Left lung (tissue), 10 donors: ENCODE results near the gene ZC3H12A. TPM values are rescaled to one million over a fixed set of nuclear protein-coding genes. Genes with fewer than 3 reads are reported as not detected.

Experiments
- ATAC-seq: fragments of 200-7000 bp; cut with Tn5 transposase; one replicate; pipeline ENCODE4 v1.9.1; 2020; ENCODE audit warnings: moderate library complexity
- DNase-seq, 4 donors: peaks; one replicate each; pipeline ENCODE4 v3.0.0-alpha.2; 2013 to 2020
- H3K27ac ChIP-seq, 2 donors: fragments of 200-600 bp; sonication (generic) in 1 of 2; one replicate each; pipeline versions ENCODE4 v1.5.0 to v1.8.0; 2020 to 2021
- H3K27me3 ChIP-seq, 2 donors: fragments of 200-600 bp; sonication (generic) in 1 of 2; one replicate each; pipeline versions ENCODE4 v1.5.0 to v1.8.0; 2020 to 2021
- H3K36me3 ChIP-seq, 2 donors: fragments of 200-600 bp; sonication (generic) in 1 of 2; one replicate each; pipeline versions ENCODE4 v1.5.0 to v1.8.0; 2020 to 2021
- H3K4me1 ChIP-seq, 2 donors: fragments of 200-600 bp; one replicate each; pipeline ENCODE4 v1.8.0; 2021
- H3K4me3 ChIP-seq, 2 donors: fragments of 200-600 bp; sonication (generic) in 1 of 2; one replicate each; pipeline versions ENCODE4 v1.5.0 to v1.8.0; 2020 to 2021; ENCODE audit warnings: mild to moderate bottlenecking in 1 of 2
- H3K9me3 ChIP-seq, 2 donors: fragments of 200-600 bp; sonication (generic) in 1 of 2; one replicate each; pipeline versions ENCODE4 v1.5.0 to v1.8.0; 2020 to 2021
- intact Hi-C, 2 donors: fragments of 100-400 bp; cut with DNase I; formaldehyde crosslinking; loops; one replicate each; pipeline versions ENCODE4 v1.11.2 to v1.14.2; 2022
- polyA plus RNA-seq, 6 donors: library from polyadenylated mRNA; unstranded; fragments of 120-200 nt; gene quantifications; one replicate each; pipeline ENCODE4 v1.2.1, GENCODE V29; 2013; ENCODE audit not compliant: insufficient read length in 6 of 6
- total RNA-seq, 2 donors: library from RNA; stranded (reverse); fragmentation: NEBNext Ultra II Directional; extraction: Animal tissue kit (Norgen Biotek cat#: 25700); gene quantifications; one replicate each; pipeline ENCODE4 v1.2.1, GENCODE V29; 2021
- TF ChIP-seq, protein P1 (sequence below), 2 donors: fragments of 200-600 bp; sonication (generic) in 1 of 2; IDR thresholded peaks; one replicate each; pipeline versions ENCODE4 v1.5.0 to v1.8.0; 2021; ENCODE audit warnings: antibody characterized with exemption in 2 of 2
- donor health status: DM: no; HTN: yes; CAD: no.
- donor health status: DM: no; HTN: no; CAD: no.

Gene ZC3H12A
- total and polyA plus RNA-seq, 8 donors: 1.1 to 28.0 (median 2.3) TPM

DNA sequence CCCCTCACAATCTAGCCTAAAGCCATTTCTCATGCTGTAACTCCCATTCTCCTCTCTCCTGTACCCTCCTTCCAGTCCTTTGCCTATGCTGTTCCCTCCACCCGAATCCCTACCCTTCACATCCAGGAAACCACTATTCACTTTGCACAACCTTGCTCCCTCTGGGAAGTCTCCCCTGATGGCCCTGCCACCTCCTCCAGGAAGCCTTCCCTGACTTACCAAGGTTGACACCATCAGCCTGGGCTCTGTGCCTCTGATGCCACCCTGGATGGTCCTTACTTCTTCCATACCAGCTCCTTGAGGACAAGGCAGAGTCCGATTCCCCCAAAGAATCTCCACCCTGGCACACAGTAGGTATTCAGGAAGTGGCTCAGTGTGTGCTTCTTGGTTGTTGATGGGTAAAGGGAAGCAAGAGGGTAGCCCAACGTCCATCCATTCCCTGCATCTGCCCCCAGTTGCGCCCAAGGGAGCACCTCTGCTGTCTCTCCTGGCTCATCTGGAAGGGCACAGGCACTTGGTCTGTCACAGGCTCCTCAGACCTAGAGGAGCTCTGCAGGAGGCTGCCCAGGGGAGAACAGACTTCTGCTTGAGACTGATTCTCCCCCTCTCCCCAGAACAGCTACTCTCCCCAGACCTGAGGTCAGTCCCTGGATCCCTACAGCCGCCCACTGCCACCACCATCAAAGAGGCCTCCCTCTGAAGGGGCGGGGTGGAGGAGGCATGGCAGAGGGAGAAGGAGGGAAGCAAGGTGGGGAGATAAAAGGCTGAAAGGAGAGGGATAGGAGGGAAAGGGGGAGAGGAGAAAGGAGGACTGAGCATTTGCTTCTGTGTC lies 36.1 kb upstream of the ZC3H12A start:
- TF ChIP-seq, protein P1, sequence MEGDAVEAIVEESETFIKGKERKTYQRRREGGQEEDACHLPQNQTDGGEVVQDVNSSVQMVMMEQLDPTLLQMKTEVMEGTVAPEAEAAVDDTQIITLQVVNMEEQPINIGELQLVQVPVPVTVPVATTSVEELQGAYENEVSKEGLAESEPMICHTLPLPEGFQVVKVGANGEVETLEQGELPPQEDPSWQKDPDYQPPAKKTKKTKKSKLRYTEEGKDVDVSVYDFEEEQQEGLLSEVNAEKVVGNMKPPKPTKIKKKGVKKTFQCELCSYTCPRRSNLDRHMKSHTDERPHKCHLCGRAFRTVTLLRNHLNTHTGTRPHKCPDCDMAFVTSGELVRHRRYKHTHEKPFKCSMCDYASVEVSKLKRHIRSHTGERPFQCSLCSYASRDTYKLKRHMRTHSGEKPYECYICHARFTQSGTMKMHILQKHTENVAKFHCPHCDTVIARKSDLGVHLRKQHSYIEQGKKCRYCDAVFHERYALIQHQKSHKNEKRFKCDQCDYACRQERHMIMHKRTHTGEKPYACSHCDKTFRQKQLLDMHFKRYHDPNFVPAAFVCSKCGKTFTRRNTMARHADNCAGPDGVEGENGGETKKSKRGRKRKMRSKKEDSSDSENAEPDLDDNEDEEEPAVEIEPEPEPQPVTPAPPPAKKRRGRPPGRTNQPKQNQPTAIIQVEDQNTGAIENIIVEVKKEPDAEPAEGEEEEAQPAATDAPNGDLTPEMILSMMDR (IDR thresholded peaks at IDR 0.05): no peak

DNA sequence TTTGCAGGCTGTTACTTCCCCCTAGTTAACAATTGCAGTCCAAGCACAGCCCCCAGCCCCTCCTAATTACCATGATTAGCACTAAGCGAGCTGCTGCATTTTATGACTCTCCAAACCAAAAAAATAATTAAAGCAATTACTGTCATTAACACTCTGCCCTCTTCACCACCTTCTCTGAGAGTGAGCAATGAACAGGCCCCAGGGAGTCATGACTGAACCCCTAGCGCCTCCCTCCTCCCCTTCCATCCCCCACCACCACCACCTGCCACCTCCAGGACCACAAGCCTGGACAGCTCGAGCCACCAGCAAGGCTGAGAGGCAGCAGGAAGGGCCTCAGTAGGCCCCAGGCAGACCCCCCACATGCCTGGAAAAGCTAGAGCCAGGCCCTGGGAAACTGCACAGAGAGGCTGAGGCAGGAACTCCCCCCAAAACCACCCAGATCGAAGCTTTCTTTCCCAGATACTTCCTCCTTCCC lies 35.5 kb upstream of the ZC3H12A start:
- H3K27me3 ChIP-seq: peaks cover 0 to 24% of the 10 kb centered on the region in 2 donors
- no peak overlapping the region for H3K27ac ChIP-seq
- TF ChIP-seq, protein P1 (IDR thresholded peaks at IDR 0.05): no peak
- DNase-seq (no peak), ATAC-seq (no peak)
- no peaks in the 10 kb centered on the region for H3K36me3 ChIP-seq
- H3K4me1 ChIP-seq: no peaks in the 10 kb centered on the region
- intact Hi-C loops: loop anchor here in 1 of 2 donors (10.0 kb wide), 2 partner anchors 734 to 864 kb away; no protein-coding TSS in a partner anchor
- H3K4me3 ChIP-seq: no peak overlapping the region
- H3K9me3 ChIP-seq: no peaks in the 10 kb centered on the region

More for the DNA sequence above, 36.1 kb upstream of the ZC3H12A start:
- Histone ChIP-seq H3K36me3 (no peaks in the 10 kb centered on the region), H3K4me1 (no peaks in the 10 kb centered on the region), H3K9me3 (no peaks in the 10 kb centered on the region), H3K4me3 (no peak overlapping the region), H3K27me3 (peaks cover 0 to 31% of the 10 kb centered on the region in 2 donors), H3K27ac (no peak overlapping the region)
- intact Hi-C loops: loop anchor here in 1 of 2 donors (10.0 kb wide), 2 partner anchors 733 to 863 kb away; no protein-coding TSS in a partner anchor
- DNase-seq (no peak), ATAC-seq (no peak)

DNA sequence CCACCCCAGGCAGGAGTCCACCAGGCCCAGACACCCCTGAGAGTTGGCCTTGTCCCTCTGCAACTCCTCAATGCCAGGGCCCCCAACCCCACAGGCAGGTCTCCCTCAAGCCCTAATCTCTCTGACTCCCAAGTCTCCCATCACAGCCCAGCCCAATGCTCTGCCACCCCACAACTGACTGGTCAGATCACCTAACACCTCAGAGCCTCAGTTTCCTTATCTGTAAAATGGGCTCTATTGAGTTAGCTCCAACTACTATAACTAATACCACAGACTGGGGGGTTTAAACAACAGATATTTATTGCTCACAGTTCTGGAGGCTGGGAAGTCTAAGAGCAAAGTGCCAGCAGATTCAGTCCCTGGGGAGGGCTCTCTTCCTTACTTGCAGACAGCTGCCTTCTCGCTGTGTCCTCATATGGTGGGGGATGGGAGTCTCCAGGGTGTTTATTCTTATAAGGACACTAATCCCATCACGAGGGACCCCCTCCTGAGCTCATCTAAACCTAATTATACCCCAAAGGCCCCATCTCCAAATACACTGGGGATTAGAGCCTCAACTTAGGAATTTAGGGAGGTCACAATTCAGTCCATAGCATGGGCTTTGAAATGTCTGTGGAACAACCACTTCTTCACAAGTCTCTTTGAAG lies 34.9 kb upstream of the ZC3H12A start:
- TF ChIP-seq, protein P1 (IDR thresholded peaks at IDR 0.05): no peak
- H3K27me3 ChIP-seq: peaks cover 0 to 21% of the 10 kb centered on the region in 2 donors
- no peak overlapping the region for H3K27ac ChIP-seq
- no peak for ATAC-seq
- H3K36me3 ChIP-seq: no peaks in the 10 kb centered on the region
- intact Hi-C loops: loop anchor here in 1 of 2 donors (10.0 kb wide), 2 partner anchors 735 to 865 kb away; no protein-coding TSS in a partner anchor
- H3K9me3 ChIP-seq: no peaks in the 10 kb centered on the region
- no peak overlapping the region for H3K4me3 ChIP-seq
- no peak for DNase-seq
- H3K4me1 ChIP-seq: no peaks in the 10 kb centered on the region

DNA sequence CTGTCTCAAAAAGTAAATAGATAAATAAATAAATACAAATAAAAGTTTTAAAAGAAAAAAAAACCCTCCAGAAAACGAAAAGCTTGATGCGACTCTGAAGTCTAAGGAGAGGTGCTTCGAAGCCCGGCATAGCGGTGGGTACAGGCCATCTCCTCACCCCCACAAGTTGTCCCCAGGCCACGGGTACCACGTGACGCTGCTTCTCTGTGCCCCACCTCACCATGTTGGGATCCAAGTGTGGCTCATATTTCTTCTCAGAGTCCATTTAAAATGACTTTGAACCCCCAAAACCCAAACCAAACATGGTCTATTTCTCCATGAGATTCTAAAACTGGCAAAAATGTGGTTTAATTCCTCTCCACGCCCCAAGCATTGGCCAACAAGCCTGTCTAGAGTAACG lies 32.9 kb upstream of the ZC3H12A start:
- no peaks in the 10 kb centered on the region for H3K4me1 ChIP-seq
- ATAC-seq (no peak), DNase-seq (no peak)
- no peaks in the 10 kb centered on the region for H3K9me3 ChIP-seq
- no peaks in the 10 kb centered on the region for H3K36me3 ChIP-seq
- intact Hi-C loops: no loop called here
- no peak overlapping the region for H3K4me3 ChIP-seq
- TF ChIP-seq, protein P1 (IDR thresholded peaks at IDR 0.05): no peak
- H3K27me3 ChIP-seq: peaks cover 0 to 24% of the 10 kb centered on the region in 2 donors
- H3K27ac ChIP-seq: no peak overlapping the region

DNA sequence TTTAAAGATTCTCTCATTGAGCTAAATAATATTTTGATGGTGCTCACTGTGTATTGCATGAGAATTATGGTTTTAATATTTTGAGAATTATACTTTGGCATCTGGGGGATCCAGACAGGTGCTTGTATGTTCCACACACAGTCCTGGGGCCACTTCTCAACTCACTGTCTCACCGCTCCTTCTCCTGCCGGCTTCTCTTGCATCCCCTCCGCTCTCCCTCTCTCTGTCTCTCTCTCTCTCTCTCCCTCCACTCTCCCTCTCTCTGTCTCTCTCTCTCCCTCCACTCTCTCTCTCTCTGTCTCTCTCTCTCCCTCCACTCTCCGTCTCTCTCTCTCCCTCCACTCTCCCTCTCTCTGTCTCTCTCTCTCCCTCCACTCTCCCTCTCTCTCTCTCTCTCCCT lies 32.2 kb upstream of the ZC3H12A start:
- Histone ChIP-seq H3K27ac (no peak overlapping the region), H3K9me3 (no peaks in the 10 kb centered on the region), H3K4me3 (no peak overlapping the region), H3K36me3 (no peaks in the 10 kb centered on the region), H3K27me3 (peaks cover 0 to 25% of the 10 kb centered on the region in 2 donors), H3K4me1 (no peaks in the 10 kb centered on the region)
- intact Hi-C loops: no loop called here
- TF ChIP-seq, protein P1 (IDR thresholded peaks at IDR 0.05): no peak
- DNase-seq (no peak), ATAC-seq (no peak)
